HS-5 (cell line): ENCODE results near the gene SRSF8.
A peak's percentile ranks its signal among the peaks of the same experiment; 100 is the strongest.

Experiments used
- DNase-seq: peaks from one replicate; pipeline ENCODE4 v3.0.0-alpha.2; 2012; ENCODE audit warnings: low read depth

Gene SRSF8

DNA sequence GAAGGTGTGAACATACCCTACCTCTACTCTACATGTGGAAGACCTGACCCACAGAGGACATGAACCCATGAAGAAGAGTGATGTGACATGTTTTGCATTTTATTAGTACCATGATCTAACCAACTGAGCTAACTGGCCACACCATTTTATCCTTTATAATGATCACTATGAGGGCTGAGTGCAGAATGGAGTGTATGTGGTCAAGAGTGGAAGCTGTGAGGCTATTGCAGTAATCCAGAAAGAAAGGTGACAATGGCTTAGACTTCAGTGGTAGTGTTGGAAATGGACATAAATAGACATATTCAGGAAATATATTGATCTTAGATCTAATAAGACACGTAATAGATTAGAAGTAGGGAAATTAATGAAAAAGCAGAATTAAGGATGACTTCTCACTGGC is 3.8 kb downstream of the SRSF8 start:
- no peak for DNase-seq

DNA sequence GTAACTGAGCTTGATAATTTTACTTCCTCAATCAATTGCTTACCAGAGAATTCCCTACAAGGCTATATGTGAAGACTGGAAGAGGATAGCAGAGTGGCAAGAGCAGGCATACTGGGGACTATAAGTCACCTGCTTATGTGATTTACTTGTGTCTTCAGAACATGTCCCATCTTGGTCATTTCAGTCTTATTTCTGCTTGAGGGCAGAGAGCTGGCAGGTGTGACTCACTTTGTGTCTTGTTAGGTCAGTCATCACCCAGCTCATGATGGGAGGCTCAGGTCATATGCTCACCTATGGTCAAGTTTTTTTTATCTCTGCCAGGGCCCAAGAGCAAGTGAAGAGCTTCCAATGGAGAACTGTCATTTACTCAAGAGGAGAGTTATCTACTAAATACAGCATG is 6.2 kb downstream of the SRSF8 start:
- DNase-seq: no peak

DNA sequence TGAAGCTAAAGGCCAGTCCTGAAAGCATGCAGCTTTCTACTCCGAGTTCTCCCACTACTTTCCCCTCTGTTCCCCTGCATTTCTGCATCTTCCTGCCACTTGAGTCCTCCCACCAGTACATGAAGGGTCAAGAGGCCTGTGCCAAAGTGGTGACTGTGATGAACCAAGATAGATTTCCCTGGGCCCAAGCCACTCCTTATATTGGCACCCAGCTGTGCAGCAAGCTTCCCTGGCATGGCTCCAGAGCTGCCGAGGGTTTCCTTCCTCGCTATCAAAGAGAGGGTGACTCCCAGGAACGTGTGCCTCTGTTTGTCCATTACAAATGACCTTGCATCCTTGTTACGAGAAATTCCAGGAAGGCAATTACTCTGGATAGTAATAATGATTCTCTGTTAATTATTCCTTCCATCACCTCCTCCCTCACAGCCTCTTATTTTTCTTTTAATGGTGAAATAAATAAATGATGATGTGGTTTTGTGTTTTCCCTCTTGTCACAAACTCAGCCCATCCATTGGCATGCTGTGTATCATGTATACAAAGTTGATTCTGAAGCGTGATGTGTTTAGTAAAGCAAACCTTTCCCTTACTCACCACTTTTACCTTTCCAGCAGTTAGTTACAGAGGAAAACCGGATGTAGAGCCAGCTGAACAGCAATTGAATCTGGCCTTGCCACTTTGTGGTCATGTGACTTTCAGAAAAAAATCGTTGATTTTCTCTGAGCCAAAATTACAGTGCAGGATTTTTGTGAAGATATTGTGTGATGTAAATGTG is 8.3 kb downstream of the SRSF8 start:
- DNase-seq: no peak

- DNase-seq: no peak
These were observed 9.7 kb downstream of the SRSF8 start for GRCh38 chr11:95076416-95076815.

DNA sequence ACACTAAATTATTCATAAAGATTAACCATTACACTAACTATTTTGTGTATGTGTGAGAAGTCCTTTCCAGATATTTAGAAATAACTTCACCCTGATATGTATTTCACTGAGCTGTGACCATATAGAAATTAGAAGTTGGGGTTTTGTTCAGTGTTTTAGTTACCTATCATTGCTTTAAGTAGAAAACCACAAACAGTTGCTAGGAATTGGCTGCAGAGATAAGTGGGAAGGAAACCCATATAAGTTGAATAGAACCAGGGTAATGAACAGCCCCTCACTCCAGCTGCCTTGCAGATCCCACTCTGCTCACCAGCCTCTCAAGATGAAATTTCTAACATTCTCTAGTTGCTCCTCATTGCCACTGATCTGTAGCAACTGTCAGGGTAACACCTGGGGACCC is 10.3 kb downstream of the SRSF8 start:
- no peak for DNase-seq

- DNase-seq: no peak
These were observed 11.8 kb downstream of the SRSF8 start for GRCh38 chr11:95078526-95078925.

DNA sequence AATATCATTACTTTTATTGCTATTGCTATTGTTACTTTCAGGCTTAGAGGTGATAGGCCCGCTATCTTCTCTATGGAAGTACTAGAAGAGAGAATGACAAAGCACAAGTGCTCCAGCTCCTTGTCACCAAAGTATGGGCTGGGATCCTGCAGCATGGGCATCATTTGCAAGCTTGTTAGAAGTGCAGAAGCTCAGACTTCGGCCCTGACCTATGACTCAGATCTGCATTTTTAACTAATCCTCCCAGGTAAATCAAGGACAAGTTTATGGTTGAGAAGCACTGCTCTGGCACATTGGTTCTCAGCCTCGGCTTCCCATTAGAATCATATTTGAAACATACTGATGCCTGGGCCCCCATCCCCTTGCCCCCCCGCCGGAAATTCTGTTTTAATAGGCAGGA is 14.3 kb downstream of the SRSF8 start:
- no peak for DNase-seq

DNA sequence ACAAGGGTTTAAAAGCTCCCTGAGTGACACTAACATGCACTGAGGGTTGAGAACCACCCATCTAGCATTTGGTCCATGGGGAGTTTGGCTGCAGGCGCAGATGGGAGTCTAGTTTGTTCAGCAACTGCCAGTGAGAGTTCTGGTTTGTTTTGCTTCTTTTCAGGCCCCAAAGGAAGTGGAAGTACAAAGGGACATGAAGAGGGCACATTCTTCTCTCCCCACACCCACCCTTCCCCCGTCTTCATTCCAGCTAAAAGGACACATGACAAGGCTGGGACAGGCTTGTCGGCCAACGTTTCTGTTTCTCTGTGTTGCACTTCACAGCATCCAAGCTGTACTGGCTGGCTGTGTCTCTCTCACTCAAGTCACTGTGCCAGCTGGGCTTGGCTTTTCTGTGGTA is 14.7 kb downstream of the SRSF8 start:
- DNase-seq: no peak

GRCh38 chr11:95082576-95083001 is 15.9 kb downstream of the SRSF8 start:
- DNase-seq: no peak

DNA sequence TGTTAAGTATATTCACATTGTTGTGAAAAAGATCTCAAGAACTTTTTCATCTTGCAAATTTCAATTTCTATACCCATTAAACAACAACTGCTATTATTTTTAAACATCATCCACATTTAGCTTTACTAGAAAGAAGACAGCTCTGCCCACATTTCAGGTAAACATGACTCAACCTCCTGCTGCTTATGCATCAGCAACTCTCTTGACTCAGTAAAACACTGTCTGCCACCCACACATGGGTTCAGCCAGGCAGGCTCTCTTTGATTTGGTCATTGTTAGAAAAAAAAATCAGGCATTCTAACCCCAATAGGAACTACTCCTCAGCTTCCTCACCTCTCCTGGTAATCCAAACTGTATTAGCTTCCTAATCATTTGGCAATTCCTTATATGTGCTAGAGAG is 17.8 kb downstream of the SRSF8 start:
- no peak for DNase-seq

- DNase-seq: no peak
These were observed 18.5 kb downstream of the SRSF8 start for GRCh38 chr11:95085117-95085816.

DNA sequence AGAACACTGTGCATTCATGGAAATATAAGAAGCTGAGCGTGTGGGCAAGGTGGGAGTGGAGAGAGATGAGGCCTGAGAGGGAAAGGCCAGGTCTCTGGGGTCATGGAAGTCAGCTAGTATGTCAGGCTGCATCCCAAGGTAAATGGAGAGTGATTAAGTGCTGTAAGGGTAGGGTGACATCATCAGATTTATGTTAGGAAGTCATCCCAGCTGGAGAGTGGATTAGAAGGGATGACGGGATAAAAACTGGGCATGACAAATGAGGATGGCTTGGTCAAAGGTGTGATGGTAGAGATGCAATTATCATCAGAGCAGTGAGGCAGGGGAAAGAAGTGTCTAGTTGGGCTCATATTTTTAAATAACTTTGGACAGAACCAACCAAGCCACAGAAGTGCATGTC is 19.4 kb downstream of the SRSF8 start:
- no peak for DNase-seq

- no peak for DNase-seq
These were observed 20.3 kb downstream of the SRSF8 start for GRCh38 chr11:95086836-95087570.

- DNase-seq: no peak
These were observed 22.4 kb downstream of the SRSF8 start for GRCh38 chr11:95088946-95089619.

DNA sequence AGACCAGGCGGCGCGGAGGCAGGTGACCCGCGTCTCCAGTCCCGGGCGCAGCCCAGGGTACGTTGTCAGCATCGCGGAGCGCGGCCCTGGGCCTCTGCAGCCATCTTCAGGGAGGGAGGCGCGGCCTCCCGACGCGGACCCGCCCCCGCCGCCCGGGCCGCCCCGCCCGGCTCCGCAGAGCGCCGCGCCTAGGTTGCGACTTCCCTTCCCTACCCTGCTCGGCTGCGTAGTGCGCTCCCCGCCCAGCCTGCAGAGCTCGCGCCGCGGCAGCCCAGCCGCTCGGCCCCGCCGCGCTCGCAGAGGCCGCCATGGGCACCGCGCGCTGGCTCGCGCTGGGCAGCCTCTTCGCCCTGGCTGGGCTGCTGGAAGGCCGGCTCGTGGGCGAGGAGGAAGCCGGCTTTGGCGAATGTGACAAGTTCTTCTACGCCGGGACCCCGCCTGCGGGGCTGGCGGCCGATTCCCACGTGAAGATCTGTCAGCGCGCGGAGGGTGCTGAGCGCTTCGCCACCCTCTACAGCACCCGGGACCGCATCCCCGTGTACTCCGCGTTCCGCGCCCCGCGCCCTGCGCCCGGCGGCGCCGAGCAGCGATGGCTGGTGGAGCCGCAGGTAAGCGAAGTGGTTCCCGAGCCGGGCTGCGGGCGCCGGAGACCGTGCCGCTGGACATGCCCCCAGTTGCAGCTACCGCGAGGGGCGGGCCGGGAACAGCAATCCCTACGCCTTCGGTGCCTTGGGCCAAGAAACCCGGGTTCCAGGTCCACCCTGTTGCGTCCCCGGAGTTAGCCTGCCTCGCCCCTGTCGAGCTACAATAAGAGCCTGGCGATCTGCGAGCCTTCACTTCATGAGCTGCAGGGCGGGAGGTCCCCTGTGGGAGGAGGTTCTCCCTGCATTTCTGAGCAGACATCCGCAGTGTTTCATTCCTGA is 23.2 kb downstream of the SRSF8 start, which contains the start of gene ENDOD1:
ENDOD1 (plus strand) TSS at position 227 of the 923 bp plus-strand sequence; CDS start at position 309, 82 bp downstream.
- DNase-seq: no peak

GRCh38 chr11:95091663-95092180 is 25.0 kb downstream of the SRSF8 start:
- DNase-seq: no peak

- peak; percentile 42 for DNase-seq
These were observed 26.0 kb downstream of the SRSF8 start for GRCh38 chr11:95092549-95093324.

GRCh38 chr11:95093548-95093947 is 26.8 kb downstream of the SRSF8 start:
- no peak for DNase-seq

- peak; percentile 32 for DNase-seq
These were observed 29.3 kb downstream of the SRSF8 start for GRCh38 chr11:95095858-95096587.
